Kidney tubule cell (primary cell): ENCODE data around the gene POU1F1.
"Not testable (repeated sequence)": the region's sequence is repeated elsewhere in the genome, so short reads cannot be mapped to it uniquely, and the experiment has no call there.

Source experiments
- DNase-seq: peaks from one replicate; pipeline ENCODE4 v3.0.0-alpha.2; 2018; ENCODE audit warnings: low spot score

Gene POU1F1

DNA sequence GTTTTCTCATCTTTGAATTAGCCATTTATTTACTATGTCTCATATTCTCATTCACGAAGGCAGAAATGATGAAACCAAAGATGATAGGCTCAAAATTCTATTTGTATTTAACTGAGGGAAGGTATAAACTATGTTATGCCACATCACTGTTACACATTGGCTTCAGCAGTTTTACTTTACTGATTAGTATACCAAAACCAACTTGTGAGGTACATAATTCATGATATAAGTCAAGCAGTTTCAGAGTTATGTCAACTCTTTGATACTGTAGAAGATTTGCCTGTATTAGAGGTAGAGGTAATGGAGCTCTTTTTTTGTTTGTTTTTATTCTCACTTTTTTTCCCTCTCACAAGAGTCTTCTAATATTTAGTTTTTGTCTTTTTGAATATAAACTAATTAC, 26.4 kb downstream of the POU1F1 start:
- no peak for DNase-seq

GRCh38 chr3:87248831-87249230, 27.6 kb downstream of the POU1F1 start:
- DNase-seq = no peak

- not testable (repeated sequence) for DNase-seq
These were observed 28.2 kb downstream of the POU1F1 start for GRCh38 chr3:87248231-87248630.

DNA sequence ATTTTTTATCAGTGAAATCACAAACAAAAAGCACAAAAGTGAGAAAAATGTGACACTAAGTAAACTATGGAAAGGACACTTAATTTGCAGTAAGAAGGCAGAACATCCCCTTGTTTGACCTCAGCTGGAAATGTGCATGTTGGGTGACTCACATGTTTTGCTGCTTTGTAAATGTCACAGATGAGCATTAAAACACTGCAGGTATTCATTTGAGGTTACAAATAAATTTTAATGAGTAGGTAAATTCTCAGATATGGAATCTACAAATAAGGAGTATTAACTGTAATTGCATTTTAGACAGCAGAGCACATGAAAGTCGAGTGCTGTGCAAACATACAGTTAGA, 29.0 kb downstream of the POU1F1 start:
- no peak for DNase-seq

DNA sequence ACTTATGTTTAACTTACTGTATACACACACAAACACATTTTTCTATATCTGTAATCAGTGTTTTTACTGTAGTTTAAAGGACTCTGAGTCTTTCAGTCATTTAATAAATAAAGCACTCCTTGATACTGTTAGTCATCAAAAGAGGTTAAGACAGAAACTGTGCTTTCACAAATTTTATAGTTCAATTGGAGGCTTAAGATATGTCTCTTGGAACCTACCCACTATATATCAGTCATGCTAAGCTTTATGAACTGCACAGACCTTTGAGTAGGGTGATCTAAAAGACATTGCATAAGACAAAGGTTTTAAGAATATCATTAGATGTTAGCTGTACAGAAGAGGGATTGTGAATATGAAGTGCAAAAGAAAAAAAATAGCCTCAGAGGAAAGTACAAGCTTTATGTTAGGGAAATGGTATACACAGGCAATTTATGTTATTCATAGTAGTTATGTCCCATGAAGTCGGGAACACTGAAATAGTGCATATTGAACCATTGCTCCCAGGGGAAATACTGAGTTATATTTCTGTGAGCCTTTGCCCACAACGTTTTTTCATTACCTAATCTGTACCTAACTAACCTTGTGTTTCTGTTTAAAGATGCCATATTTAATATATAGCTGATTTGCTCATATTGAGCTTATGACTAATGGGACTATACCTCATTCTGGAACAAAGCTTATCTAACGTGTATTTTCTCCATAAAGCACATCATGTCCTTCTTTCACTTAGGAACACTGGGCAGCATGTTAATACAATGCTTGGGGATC, 29.5 kb downstream of the POU1F1 start:
- no peak for DNase-seq

GRCh38 chr3:87236093-87236492, 40.3 kb downstream of the POU1F1 start:
- peak; percentile 44 for DNase-seq

- peak; percentile 45 for DNase-seq
These were observed 42.6 kb downstream of the POU1F1 start for GRCh38 chr3:87233805-87234204.

DNA sequence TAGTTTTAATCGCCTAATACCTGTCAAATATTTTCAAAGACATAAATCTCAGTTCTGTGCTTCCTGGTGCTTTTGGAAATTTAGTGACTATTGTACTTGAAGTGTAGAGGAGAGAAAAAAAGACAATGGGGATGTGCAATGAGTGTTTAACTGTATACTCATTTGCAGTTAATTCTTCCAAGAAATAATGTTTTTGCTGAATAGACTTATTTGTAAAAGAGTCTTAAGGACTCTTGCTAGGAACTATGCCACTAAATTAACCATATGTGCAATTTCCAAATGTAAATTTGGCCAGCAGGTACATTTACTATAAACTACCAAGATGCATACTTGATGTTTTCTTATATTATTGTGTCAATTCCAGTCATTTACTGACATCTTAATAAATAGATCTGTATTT, 47.3 kb downstream of the POU1F1 start:
- DNase-seq = no peak

GRCh38 chr3:87228316-87228715, 48.1 kb downstream of the POU1F1 start:
- peak; percentile 45 for DNase-seq

- no peak for DNase-seq
These were observed 48.6 kb downstream of the POU1F1 start for GRCh38 chr3:87227835-87228144.

DNA sequence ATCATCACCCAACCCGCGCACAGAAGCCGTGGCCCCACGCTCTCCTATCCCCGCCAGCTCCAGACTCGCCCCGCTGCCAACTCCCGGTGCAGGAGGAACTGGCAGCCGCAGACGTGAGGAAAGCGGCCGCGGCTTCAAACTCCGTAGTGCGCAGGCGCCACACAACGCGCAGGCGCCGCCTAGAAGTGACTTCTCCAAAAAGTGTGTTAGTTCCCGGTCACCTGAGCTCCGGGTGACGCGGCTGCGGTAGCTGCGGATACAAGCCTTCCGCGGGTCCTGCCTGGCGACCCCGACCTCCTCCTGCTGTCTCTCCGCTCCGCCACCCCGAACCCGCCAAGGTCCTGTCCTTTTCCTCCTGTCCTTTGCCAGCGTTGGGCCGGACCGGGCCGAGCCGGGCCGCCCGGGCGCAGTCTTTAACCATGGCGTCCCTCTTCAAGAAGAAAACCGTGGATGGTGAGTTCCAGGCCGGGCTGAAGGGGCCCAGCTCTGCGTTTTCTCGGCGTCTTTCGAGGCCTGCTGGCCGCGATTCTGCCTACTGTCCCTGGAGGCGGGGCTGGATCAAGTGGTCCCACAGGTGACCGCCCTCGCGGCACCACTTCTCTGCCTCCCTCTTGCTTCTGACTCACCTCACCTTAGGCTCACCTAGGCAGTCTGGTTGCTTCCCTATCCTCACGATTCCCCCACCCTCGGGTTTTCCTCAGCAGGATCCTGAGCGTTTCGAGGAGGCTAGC, 49.1 kb downstream of the POU1F1 start, which contains the start of gene CHMP2B:
Gene CHMP2B (plus strand): TSS at position 206 of the 731 bp plus-strand sequence. CDS start 214 bp downstream, at position 420.
- DNase-seq = peak; percentile 95

DNA sequence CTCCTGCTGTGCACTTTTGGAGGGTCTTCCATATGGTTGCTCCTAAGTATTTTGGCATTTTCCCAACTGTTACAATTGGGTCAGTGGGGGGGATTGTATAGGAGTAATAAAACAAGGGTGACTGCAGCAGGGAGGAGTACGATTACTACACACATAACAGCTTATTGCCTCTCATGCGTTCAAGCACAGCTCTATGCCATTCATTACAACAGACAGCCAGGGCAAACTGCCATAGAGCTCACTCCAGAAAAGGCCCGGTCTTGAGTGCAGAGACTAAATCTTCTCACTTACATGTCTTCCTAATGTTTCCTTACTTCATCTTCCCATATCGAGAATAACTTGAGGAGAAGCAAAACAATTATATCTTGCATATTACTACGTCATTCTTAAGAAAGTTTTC, 50.7 kb downstream of the POU1F1 start:
- no peak for DNase-seq

GRCh38 chr3:87219611-87220010, 56.8 kb downstream of the POU1F1 start:
- no peak for DNase-seq

GRCh38 chr3:87218560-87218959, 57.8 kb downstream of the POU1F1 start:
- no peak for DNase-seq
